Ecto neural progenitor cell (in vitro differentiated cells): Measurements from ENCODE around the gene BRINP3.

Experiments
- DNase-seq: peaks from one replicate; pipeline ENCODE4 v3.0.0-alpha.2; 2018; ENCODE audit warnings: low spot score

BRINP3 gene

DNA sequence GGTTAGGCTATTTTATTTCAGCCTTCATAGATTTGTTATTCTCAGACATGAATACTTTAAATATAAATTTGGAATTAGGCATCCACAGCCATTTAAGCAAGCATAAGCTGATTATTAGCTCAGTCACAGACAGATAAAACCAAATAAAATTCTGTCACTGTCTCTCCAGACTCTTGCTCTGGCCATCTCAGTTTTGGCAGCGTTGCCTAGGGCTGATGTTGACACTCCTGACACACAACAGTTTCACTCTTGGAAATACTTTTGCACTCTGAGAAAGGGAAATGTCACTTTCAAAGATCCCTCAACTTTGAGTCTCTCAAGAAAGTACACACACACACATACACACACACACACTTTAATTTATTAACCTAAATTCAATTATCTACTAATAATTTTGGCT, 372.7 kb downstream of the BRINP3 start:
- no peak for DNase-seq

DNA sequence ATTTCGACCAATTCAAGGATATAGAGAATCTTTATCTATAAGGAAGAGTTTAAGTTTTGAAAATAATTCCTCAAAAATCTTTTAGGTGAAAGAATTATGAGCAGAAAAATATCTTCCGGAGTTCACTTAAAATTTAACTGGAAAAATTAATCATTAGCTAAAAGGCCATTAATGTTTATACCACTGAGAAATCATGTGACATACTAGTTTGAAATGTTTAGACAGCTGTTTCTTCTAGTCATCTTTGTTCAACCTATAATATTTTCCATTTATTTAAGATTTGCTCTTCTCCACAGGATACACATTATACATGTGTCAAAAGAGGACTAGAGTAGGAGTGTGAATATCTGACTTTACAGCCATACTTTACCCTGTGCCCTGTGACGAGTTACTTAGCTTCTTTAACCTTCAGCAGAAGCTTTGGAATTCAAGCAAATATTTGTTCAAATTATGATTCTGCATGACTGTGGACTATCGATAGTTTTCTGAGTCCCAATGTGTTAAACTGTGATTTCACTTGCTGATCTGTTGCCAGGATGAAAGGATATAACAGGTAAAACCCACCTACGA, 374.8 kb downstream of the BRINP3 start:
- no peak for DNase-seq

DNA sequence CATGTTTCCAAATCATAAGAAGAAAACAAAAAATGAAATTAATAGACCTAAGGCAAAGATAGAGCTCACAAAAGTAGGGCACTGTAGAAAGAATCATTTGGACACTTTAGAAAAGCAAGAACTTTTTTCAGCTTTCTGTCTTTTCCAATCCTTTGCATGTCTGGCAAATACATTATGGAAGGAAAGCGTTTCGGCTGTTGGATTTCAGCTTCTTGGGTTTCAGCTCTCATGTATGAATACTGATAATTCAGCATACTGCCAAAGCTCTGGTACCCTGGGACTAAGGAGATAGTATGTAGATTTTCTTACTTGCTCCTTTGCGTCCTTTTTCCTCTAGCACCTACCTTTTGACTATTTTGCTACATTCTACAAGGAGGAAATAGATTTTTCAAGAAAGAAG, 375.9 kb downstream of the BRINP3 start:
- DNase-seq: no peak

DNA sequence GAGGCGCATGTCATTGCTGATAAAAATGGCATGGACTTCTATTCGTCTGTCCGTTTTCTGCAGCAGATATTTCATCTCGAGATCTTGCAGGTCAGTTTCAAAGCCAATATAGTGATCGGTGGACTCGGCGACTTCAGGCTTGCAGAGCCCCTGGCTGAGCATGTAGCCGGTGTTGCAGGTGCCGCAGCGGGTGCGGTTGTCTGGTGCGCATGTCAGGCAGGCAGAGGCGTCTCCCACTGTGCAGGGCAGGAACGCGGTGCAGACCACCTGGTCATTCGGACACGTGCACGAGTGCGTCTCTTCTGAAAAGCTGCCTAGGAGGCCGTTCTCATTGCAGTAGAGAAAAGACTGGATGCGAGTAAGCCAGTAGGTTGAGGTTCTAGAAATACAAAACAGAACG, 378.9 kb downstream of the BRINP3 start:
- no peak for DNase-seq

DNA sequence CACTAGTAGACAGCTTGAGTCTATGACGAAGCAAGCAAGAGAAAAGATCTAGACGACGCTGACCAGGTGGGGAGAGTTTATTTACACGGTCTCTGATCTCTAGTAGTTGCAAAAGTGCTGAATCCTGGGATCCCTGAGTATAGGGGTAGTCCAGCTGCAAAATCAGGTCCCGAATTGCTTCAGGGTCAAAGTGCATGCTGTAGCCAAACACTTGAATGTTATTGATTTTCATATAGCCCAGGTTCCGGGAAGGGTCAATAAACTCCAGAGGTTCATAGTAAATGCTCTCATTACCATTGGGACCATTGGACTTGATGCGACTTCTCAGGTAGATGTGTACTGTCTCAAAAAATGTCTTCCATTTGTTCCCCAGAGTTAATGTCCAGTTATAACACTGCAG, 379.6 kb downstream of the BRINP3 start:
- no peak for DNase-seq

DNA sequence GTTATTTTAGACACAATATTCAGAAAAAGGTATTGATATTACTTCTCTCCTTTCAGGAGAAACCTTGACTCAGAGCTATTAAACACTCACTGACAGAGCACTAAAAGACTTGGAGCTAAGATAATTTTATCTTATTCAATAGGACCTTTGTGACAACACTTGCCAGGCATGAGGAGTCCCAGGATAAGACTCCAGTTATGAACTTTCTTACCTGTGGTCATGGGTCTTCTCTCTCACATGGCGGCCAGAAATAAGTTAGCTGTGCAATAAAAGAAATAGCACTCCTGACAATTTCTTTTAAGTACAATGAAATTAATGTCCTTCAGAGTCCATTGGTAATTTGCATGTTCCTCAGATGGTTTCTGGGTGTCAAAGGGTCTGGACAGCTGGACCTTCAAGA, 382.1 kb downstream of the BRINP3 start:
- no peak for DNase-seq

DNA sequence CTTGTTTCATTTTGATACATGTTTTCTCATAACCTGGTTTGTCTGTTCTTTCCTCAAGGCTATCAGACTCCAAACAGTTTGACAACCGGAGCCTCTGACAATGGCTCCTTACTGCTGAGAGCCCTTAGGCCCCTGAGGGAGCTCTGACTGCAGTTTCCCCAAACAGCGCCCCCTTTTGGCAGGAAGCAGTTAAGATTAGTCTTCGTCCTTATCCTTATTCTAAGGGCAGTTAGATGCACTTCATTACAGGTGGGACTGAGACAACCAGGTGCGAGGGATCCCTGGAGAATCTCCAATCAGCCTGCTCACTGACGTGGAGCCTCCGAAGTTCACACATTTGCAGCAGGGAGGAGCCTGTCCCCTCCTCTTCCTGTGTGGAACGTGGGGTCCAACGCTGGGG, 393.1 kb downstream of the BRINP3 start:
- peak; percentile 56 for DNase-seq

DNA sequence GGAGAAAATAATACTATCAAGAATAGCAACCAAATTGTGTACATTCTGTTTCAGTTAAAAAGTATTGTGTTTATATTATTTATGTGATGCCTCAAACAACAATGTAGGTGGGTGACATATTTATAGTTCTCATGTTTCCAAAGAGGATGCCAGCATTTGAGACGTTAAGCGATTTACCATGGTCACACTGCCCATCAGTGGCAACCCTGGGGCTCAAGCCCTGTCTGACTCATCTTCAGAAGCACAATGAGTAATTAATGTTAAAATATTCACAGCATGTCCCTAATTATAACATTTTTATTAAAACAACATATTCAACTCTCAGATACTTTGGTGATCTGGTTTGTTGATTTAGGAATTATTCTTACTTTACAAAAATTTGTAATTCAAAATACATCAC, 409.4 kb downstream of the BRINP3 start:
- no peak for DNase-seq

DNA sequence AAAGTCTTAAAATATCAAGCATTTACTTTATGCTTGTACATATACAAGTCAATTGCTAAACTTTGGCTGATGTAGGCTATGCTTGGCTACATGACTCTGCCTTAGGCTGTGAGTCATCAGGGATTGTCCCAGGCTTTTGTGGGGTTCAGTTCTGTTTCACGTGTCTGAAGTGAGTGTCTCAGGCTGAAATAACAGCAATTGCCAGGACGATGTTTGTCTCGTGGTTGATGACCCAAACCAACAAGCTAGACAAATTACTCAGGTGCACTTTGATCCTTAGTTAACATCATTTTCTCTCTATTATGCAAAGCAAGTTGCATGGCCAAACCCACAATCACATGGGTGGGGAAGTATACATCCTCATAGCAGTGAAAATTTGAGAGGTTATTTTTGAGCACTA, 410.1 kb downstream of the BRINP3 start:
- no peak for DNase-seq

DNA sequence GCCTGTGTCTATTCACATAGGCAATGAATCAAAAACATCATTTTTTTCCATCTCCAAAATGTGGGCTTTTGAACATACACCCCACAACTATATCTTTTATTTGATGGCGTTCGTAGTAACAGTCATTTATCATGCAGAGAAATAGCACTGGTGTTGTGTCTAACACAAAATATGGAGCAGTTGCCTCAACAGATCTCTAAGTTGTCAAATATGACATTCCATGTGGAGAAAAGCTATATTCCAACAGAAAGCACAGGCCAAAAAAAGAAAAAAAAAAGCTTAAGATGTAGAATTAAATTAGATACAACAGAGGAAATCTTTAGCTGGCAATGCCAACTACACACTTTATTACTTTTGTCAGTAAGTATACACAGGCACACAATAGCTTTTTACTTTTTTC, 411.7 kb downstream of the BRINP3 start:
- DNase-seq: no peak

DNA sequence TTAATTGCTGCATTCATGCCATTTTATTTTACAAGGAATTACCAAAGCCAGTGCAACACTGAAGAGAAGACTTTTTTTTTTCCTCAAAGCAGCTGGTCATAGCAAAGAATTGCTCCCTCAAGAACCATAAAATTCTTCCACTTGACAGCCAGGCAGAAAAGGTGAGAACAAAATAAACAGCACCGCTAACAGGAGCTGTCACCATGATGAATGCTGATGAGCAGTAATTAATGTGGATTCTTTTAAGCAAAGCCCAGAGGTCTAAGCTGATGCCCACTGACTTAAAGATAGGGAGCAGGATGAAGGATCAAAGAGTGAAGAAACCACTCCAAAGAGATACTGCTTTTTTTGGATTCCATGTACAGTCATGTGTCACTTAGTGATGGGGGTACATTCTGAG, 428.4 kb downstream of the BRINP3 start:
- no peak for DNase-seq
